ENCODE data around the gene PSMG1. TPM values are rescaled to one million over a fixed set of nuclear protein-coding genes. Genes with fewer than 3 reads are reported as not detected.
A peak's percentile ranks its signal among the peaks of the same experiment; 100 is the strongest.
"Not testable (repeated sequence)": the region's sequence is repeated elsewhere in the genome, so short reads cannot be mapped to it uniquely, and the experiment has no call there.

Gene PSMG1
- total RNA-seq, 1 experiment from 2014 or later = 29.0 TPM

DNA sequence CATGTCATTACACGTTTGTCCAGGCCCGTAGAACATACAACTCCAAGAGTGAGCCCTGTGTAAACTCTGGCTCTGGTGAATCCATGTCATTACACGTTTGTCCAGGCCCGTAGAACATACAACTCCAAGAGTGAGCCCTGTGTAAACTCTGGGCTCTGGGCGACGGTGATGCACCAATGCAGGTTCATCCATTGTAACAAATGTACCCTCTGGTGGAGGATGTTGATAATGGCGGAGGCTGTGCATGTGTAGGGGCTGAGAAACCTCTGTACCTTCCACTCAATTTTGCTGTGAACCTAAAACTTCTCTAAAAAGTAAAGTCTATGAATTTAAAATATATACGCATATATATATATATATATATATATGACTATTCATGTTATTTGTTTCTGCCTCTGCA lies 47.1 kb downstream of the PSMG1 start:
- H2AFZ ChIP-seq; H3K27ac ChIP-seq; CTCF ChIA-PET; H3K9me2 ChIP-seq (ENCODE audit: insufficient read depth); H3K27me3 ChIP-seq (ENCODE audit: insufficient read depth, low read depth); H3K36me3 ChIP-seq (ENCODE audit: low read depth); H3K79me2 ChIP-seq (ENCODE audit: low read depth); H3K4me3 ChIP-seq; H3K4me2 ChIP-seq; H3F3A ChIP-seq (ENCODE audit: insufficient read depth, low read depth); BruUV-seq (replicated peaks); H3K4me1 ChIP-seq (replicated peaks; ENCODE audit: insufficient read depth); H4K20me1 ChIP-seq (ENCODE audit: insufficient read depth); POLR2A ChIA-PET (ENCODE audit: unreplicated experiment); H3K9me3 ChIP-seq (ENCODE audit: insufficient read depth, low read depth): not testable (repeated sequence)
- intact Hi-C loops (cut with micrococcal nuclease; ENCODE audit: unreplicated experiment) = loop anchor here (5.0 kb wide), 2 partner anchors 339 to 514 kb away; no protein-coding TSS in a partner anchor
- TF ChIP-seq, protein P1, sequence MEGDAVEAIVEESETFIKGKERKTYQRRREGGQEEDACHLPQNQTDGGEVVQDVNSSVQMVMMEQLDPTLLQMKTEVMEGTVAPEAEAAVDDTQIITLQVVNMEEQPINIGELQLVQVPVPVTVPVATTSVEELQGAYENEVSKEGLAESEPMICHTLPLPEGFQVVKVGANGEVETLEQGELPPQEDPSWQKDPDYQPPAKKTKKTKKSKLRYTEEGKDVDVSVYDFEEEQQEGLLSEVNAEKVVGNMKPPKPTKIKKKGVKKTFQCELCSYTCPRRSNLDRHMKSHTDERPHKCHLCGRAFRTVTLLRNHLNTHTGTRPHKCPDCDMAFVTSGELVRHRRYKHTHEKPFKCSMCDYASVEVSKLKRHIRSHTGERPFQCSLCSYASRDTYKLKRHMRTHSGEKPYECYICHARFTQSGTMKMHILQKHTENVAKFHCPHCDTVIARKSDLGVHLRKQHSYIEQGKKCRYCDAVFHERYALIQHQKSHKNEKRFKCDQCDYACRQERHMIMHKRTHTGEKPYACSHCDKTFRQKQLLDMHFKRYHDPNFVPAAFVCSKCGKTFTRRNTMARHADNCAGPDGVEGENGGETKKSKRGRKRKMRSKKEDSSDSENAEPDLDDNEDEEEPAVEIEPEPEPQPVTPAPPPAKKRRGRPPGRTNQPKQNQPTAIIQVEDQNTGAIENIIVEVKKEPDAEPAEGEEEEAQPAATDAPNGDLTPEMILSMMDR (conservative IDR thresholded peaks at IDR 0.05) = 0 out of 2 replicates have a peak, but pooled peaks have one; percentile 18
- DNase-seq = peak in 1 of 2 experiments; percentile 19

DNA sequence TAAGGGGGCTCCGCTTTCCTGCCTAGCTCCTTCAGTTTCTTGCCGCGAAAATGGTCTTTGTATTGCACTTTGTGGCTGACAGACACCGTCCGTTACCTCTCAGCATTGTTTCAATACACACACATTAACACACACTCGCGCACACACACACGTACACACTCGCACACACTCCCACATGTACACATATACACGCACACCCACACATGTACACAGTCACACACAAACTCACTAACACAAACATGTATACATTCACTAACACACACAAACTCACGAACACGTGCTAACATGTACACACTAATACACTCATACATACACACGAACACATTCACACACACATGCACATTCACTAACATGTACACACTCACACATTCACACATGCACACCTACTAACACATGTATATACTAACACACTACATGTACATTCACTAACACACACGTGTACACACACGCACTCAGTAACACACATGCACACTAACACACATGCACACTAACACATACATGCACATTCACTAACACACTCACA lies 48.9 kb downstream of the PSMG1 start:
- no peaks in the 10 kb centered on the region for H3K79me2 ChIP-seq (ENCODE audit: low read depth)
- ChIA-PET POLR2A (ENCODE audit: unreplicated experiment) (no interaction called here), CTCF (no interaction called here)
- H3K4me3 ChIP-seq = no peak overlapping the region
- intact Hi-C loops (cut with micrococcal nuclease; ENCODE audit: unreplicated experiment) = no loop called here
- H3K4me2 ChIP-seq = no peak overlapping the region
- no peaks in the 10 kb centered on the region for H3K36me3 ChIP-seq (ENCODE audit: low read depth)
- no peaks in the 10 kb centered on the region for H3K9me3 ChIP-seq (ENCODE audit: insufficient read depth, low read depth)
- H3F3A ChIP-seq (ENCODE audit: insufficient read depth, low read depth) = no peaks in the 10 kb centered on the region
- no peak for DNase-seq
- no peaks in the 10 kb centered on the region for H3K4me1 ChIP-seq (replicated peaks; ENCODE audit: insufficient read depth)
- TF ChIP-seq, protein P1 (conservative IDR thresholded peaks at IDR 0.05) = no peak
- no peak for TF ChIP-seq EZH2 (IDR thresholded peaks at IDR 0.05; ENCODE audit: low read depth)
- H3K27ac ChIP-seq = no peak overlapping the region
- no peak overlapping the region for H2AFZ ChIP-seq
- H3K9me2 ChIP-seq (ENCODE audit: insufficient read depth) = no peaks in the 10 kb centered on the region
- H3K27me3 ChIP-seq (ENCODE audit: insufficient read depth, low read depth) = no peaks in the 10 kb centered on the region
- no TSS peak for BruUV-seq (replicated peaks)
- no peaks in the 10 kb centered on the region for H4K20me1 ChIP-seq (ENCODE audit: insufficient read depth)

DNA sequence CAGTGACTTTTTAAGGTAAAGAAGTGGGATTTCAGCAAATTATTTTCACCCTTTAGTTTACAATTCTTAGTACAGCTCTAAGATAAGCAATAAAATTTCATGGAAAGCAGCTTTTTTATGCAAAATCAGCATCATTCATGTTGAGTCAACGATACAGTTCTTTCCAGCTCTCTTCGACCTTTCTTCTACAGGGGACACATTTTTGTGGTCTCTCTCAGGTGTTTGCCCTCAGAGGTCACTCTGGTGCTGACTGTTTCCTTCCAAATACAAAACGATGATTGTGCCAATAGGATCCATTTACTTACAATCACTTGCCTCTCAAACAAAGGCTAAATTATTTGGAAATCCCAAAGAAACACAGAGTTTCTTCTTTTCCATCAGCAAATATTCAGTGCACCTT lies 51.0 kb downstream of the PSMG1 start:
- no peaks in the 10 kb centered on the region for H3F3A ChIP-seq (ENCODE audit: insufficient read depth, low read depth)
- TF ChIP-seq, protein P1 (conservative IDR thresholded peaks at IDR 0.05) = no peak
- TF ChIP-seq EZH2 (IDR thresholded peaks at IDR 0.05; ENCODE audit: low read depth) = no peak
- H3K4me1 ChIP-seq (replicated peaks; ENCODE audit: insufficient read depth) = no peaks in the 10 kb centered on the region
- BruUV-seq (replicated peaks) = no TSS peak
- DNase-seq = no peak
- H2AFZ ChIP-seq = no peak overlapping the region
- H3K27ac ChIP-seq = no peak overlapping the region
- intact Hi-C loops (cut with micrococcal nuclease; ENCODE audit: unreplicated experiment) = no loop called here
- no peaks in the 10 kb centered on the region for H3K36me3 ChIP-seq (ENCODE audit: low read depth)
- no peaks in the 10 kb centered on the region for H3K9me2 ChIP-seq (ENCODE audit: insufficient read depth)
- ChIA-PET POLR2A (ENCODE audit: unreplicated experiment) (no interaction called here), CTCF (no interaction called here)
- H3K79me2 ChIP-seq (ENCODE audit: low read depth) = no peaks in the 10 kb centered on the region
- H4K20me1 ChIP-seq (ENCODE audit: insufficient read depth) = no peaks in the 10 kb centered on the region
- H3K4me2 ChIP-seq = no peak overlapping the region
- no peaks in the 10 kb centered on the region for H3K27me3 ChIP-seq (ENCODE audit: insufficient read depth, low read depth)
- H3K4me3 ChIP-seq = no peak overlapping the region
- no peaks in the 10 kb centered on the region for H3K9me3 ChIP-seq (ENCODE audit: insufficient read depth, low read depth)

Measured in PC-9 (cell line).